GM23248 (cell line): ENCODE data around the gene STAM2.
"Not testable (repeated sequence)": the region's sequence is repeated elsewhere in the genome, so short reads cannot be mapped to it uniquely, and the experiment has no call there.

ENCODE experiments used
- EZH2 ChIP-seq: fragments of 200-600 bp; sonication (generic); IDR thresholded peaks from 2 replicates; pipeline ENCODE4 v1.6.1; 2018; ENCODE audit warnings: antibody characterized with exemption, mild to moderate bottlenecking; ENCODE audit not compliant: insufficient read depth, poor library complexity, severe bottlenecking
- EZH2phosphoT487 ChIP-seq: fragments of 200-600 bp; sonication (generic); IDR thresholded peaks from 2 replicates; pipeline ENCODE4 v1.6.1; 2018; ENCODE audit warnings: antibody characterized with exemption, moderate library complexity, mild to moderate bottlenecking, low read depth; ENCODE audit not compliant: insufficient read depth

DNA sequence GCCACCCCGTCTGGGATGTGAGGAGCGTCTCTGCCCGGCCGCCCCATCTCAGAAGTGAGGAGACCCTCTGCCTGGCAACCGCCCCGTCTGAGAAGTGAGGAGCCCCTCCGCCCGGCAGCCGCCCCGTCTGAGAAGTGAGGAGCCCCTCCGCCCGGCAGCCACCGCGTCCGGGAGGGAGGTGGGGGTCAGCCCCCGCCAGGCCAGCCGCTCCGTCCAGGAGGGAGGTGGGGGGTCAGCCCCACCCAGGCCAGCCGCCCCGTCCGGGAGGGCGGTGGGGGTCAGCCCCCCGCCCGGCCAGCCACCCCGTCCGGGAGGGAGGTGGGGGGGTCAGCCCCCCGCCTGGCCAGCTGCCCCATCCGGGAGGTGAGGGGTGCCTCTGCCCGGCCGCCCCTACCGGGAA, 15.2 kb downstream of the STAM2 start:
- TF ChIP-seq EZH2, EZH2phosphoT487: not testable (repeated sequence)
